ENCODE results near the gene MIAT.

- TF ChIP-seq CTCF (IDR thresholded peaks at IDR 0.05; ENCODE audit: control extremely low read depth in 1 of 3, insufficient read depth in 1 of 3, low read depth in 1 of 3, low read length in 3 of 3) (no peak), BRCA1 (IDR thresholded peaks at IDR 0.05; ENCODE audit: low read depth, low read length) (no peak), TAF1 (IDR thresholded peaks at IDR 0.05; ENCODE audit: low read depth, low read length) (no peak), E2F6 (IDR thresholded peaks at IDR 0.05) (no peak), EZH2 (IDR thresholded peaks at IDR 0.05; ENCODE audit: low read depth, low read length, severe bottlenecking) (no peak), POLR2A (IDR thresholded peaks at IDR 0.05; ENCODE audit: control extremely low read depth in 1 of 2, low read depth in 2 of 2, low read length in 2 of 2) (no peak), MAX (IDR thresholded peaks at IDR 0.05) (no peak), CHD2 (IDR thresholded peaks at IDR 0.05; ENCODE audit: low read length) (no peak), RXRA (IDR thresholded peaks at IDR 0.05; ENCODE audit: insufficient read depth, low read depth, low read length) (no peak), EP300 (IDR thresholded peaks at IDR 0.05; ENCODE audit: borderline replicate concordance in 1 of 2, low read depth in 2 of 2, low read length in 2 of 2) (no peak), ATF2 (IDR thresholded peaks at IDR 0.05; ENCODE audit: low read length) (no peak), CREB1 (IDR thresholded peaks at IDR 0.05) (no peak), KDM4A (IDR thresholded peaks at IDR 0.05; ENCODE audit: low read depth, low read length, severe bottlenecking) (no peak)
Measured at GRCh38 chr22:26648528-26649388, 8.6 kb upstream of the MIAT start.

Measured in H1 (cell line).